H1 (cell line): ENCODE data around the gene KCNQ1. TPM values are rescaled to one million over a fixed set of nuclear protein-coding genes. Genes with fewer than 3 reads are reported as not detected.

Experiments
- CTCF ChIA-PET: fragments of 300-600 bp; sonication (Branson Sonifier 250); formaldehyde crosslinking; loops from one replicate; lab custom pipeline; 2021; ENCODE audit not compliant: partially characterized antibody; lab: Charles Lee
- POLR2A ChIA-PET: fragments of 300-600 bp; sonication (Branson Sonifier 250); formaldehyde crosslinking; loops from one replicate; lab custom pipeline; 2021; ENCODE audit warnings: inconsistent platforms; ENCODE audit not compliant: partially characterized antibody; lab: Charles Lee
- DNase-seq, 2 experiments: peaks; one replicate each; pipeline versions ENCODE4 v3.0.0 to v3.0.0-alpha.2; 2010 to 2022; ENCODE audit warnings: low spot score in 2 of 2, low read depth in 1 of 2, mixed read lengths in 1 of 2
- FAIRE-seq: peaks from 2 replicates; lab custom pipeline; 2011; peaks lifted over from hg19 to GRCh38; lab: Jason Lieb, UNC
- H2AFZ ChIP-seq: 2 replicates; pipeline ENCODE4 v1.8.1; 2012; ENCODE audit warnings: low read length, inconsistent platforms
- H2AK5ac ChIP-seq: 2 replicates; pipeline ENCODE4 v1.6.1; 2013; ENCODE audit warnings: low read depth, low read length
- H2BK120ac ChIP-seq: replicated peaks from 2 replicates; pipeline ENCODE3; 2013; ENCODE audit warnings: low read depth, low read length, inconsistent platforms
- H2BK12ac ChIP-seq: 2 replicates; pipeline ENCODE4 v1.6.1; 2013; ENCODE audit warnings: low read depth, low read length
- H2BK15ac ChIP-seq: 2 replicates; pipeline ENCODE4 v1.6.1; 2013; ENCODE audit warnings: low read length
- H2BK20ac ChIP-seq: 2 replicates; pipeline ENCODE4 v1.6.1; 2013; ENCODE audit warnings: low read length
- H2BK5ac ChIP-seq: 2 replicates; pipeline ENCODE4 v1.6.1; 2013; ENCODE audit warnings: low read depth, low read length
- H3K14ac ChIP-seq: 2 replicates; pipeline ENCODE4 v1.6.1; 2013; ENCODE audit warnings: inconsistent platforms; ENCODE audit not compliant: insufficient read length
- H3K18ac ChIP-seq: 2 replicates; pipeline ENCODE4 v1.6.1; 2013; ENCODE audit warnings: low read length; ENCODE audit errors: extremely low read depth
- H3K23ac ChIP-seq: 2 replicates; pipeline ENCODE4 v1.6.1; 2013; ENCODE audit warnings: inconsistent platforms; ENCODE audit not compliant: insufficient read length
- H3K23me2 ChIP-seq: 2 replicates; pipeline ENCODE4 v1.6.1; 2013; ENCODE audit warnings: low read depth, low read length
- H3K27ac ChIP-seq: 2 replicates; pipeline ENCODE4 v1.6.1; 2011; ENCODE audit warnings: low read depth, low read length, inconsistent platforms
- H3K27me3 ChIP-seq, 4 experiments: replicated peaks in 1 of 4; 1 replicate in 1 of 4; 2 replicates in 3 of 4; pipeline versions ENCODE4 v1.6.1 to v1.8.1; 2011 to 2013; ENCODE audit warnings: low read length in 3 of 4, mild to moderate bottlenecking in 3 of 4, inconsistent platforms in 2 of 4, mixed read lengths in 2 of 4, moderate library complexity in 1 of 4; ENCODE audit not compliant: control insufficient read depth in 3 of 4, insufficient read depth in 3 of 4; ENCODE audit errors: extremely low read depth in 1 of 4
- H3K36me3 ChIP-seq, 4 experiments: 2 replicates each; pipeline versions ENCODE4 v1.6.1 to v1.8.1; 2011 to 2013; ENCODE audit warnings: mild to moderate bottlenecking in 4 of 4, low read length in 3 of 4, moderate library complexity in 2 of 4, control low read depth in 1 of 4, inconsistent platforms in 1 of 4; ENCODE audit not compliant: insufficient read depth in 4 of 4, control insufficient read depth in 2 of 4
- H3K4ac ChIP-seq: replicated peaks from 2 replicates; pipeline ENCODE3; 2013; ENCODE audit warnings: low read length, low read depth, mixed read lengths, inconsistent platforms; ENCODE audit not compliant: insufficient read length
- H3K4me1 ChIP-seq, 4 experiments: replicated peaks in 1 of 4; 1 replicate in 1 of 4; 2 replicates in 3 of 4; pipeline versions ENCODE4 v1.6.1 to v1.8.1; 2011 to 2013; ENCODE audit warnings: low read length in 3 of 4, inconsistent platforms in 2 of 4, mixed read lengths in 1 of 4; ENCODE audit not compliant: insufficient read depth in 4 of 4, control insufficient read depth in 3 of 4
- H3K4me2 ChIP-seq, 2 experiments: 2 replicates each; pipeline versions ENCODE4 v1.6.1 to v1.8.1; 2011 to 2013; ENCODE audit warnings: low read depth in 2 of 2, low read length in 2 of 2, control low read depth in 1 of 2, inconsistent platforms in 1 of 2, mild to moderate bottlenecking in 1 of 2; ENCODE audit not compliant: insufficient read depth in 1 of 2
- H3K4me3 ChIP-seq, 4 experiments: fragments of 200-600, 300-600 bp in 1 of 4; sonication (generic), shearing (Covaris generic), sonication (Bioruptor Twin) in 1 of 4; 2 replicates each; pipeline versions ENCODE4 v1.5.1 to v1.8.1; 2011 to 2016; ENCODE audit warnings: low read length in 4 of 4, low read depth in 3 of 4, control low read depth in 2 of 4, inconsistent platforms in 2 of 4, mild to moderate bottlenecking in 2 of 4, mixed read lengths in 1 of 4, moderate library complexity in 1 of 4; ENCODE audit not compliant: insufficient read depth in 2 of 4; ENCODE audit errors: extremely low read depth in 1 of 4
- H3K56ac ChIP-seq: replicated peaks from 2 replicates; pipeline ENCODE3; 2013; ENCODE audit warnings: low read depth, mild to moderate bottlenecking, mixed read lengths, low read length, inconsistent platforms; ENCODE audit not compliant: insufficient read length
- H3K79me1 ChIP-seq: 2 replicates; pipeline ENCODE4 v1.6.1; 2013; ENCODE audit warnings: low read depth, low read length, control low read depth
- H3K79me2 ChIP-seq, 2 experiments: 2 replicates each; pipeline versions ENCODE4 v1.6.1 to v1.8.1; 2012 to 2013; ENCODE audit warnings: low read length in 2 of 2, mild to moderate bottlenecking in 2 of 2, inconsistent platforms in 1 of 2; ENCODE audit not compliant: insufficient read depth in 2 of 2, control insufficient read depth in 1 of 2
- H3K9ac ChIP-seq, 4 experiments: replicated peaks in 1 of 4; 1 replicate in 1 of 4; 2 replicates in 3 of 4; pipeline versions ENCODE4 v1.6.1 to v1.8.1; 2011 to 2013; ENCODE audit warnings: low read depth in 3 of 4, low read length in 3 of 4, control low read depth in 2 of 4, mild to moderate bottlenecking in 2 of 4, moderate library complexity in 2 of 4, inconsistent platforms in 1 of 4; ENCODE audit errors: extremely low read depth in 1 of 4
- H3K9me3 ChIP-seq, 2 experiments: 2 replicates each; pipeline versions ENCODE4 v1.6.1 to v1.8.1; 2012 to 2013; ENCODE audit warnings: mild to moderate bottlenecking in 2 of 2, moderate library complexity in 2 of 2, control low read depth in 1 of 2, inconsistent platforms in 1 of 2, low read depth in 1 of 2, low read length in 1 of 2, mixed read lengths in 1 of 2; ENCODE audit not compliant: insufficient read depth in 2 of 2
- H4K20me1 ChIP-seq, 2 experiments: replicated peaks in 1 of 2; 2 replicates each; pipeline versions ENCODE3 to v1.8.1; 2011 to 2013; ENCODE audit warnings: inconsistent platforms in 2 of 2, low read length in 2 of 2, mild to moderate bottlenecking in 1 of 2; ENCODE audit not compliant: insufficient read depth in 2 of 2, control insufficient read depth in 1 of 2
- H4K5ac ChIP-seq: 2 replicates; pipeline ENCODE4 v1.6.1; 2013; ENCODE audit warnings: low read length, low read depth, mixed read lengths, inconsistent platforms; ENCODE audit not compliant: insufficient read length
- H4K8ac ChIP-seq: 2 replicates; pipeline ENCODE4 v1.8.0; 2013; ENCODE audit warnings: mild to moderate bottlenecking, moderate library complexity, low read length, inconsistent platforms; ENCODE audit not compliant: insufficient read depth; ENCODE audit errors: extremely low read depth
- H4K91ac ChIP-seq: replicated peaks from 2 replicates; pipeline ENCODE3; 2013; ENCODE audit warnings: low read length, mixed read lengths, inconsistent platforms; ENCODE audit not compliant: insufficient read length
- EGR1 ChIP-seq: IDR thresholded peaks from 2 replicates; pipeline ENCODE4 v1.6.1; 2011; ENCODE audit warnings: low read depth, low read length, borderline replicate concordance
- KDM1A ChIP-seq: fragments of 200-600, 300-600 bp; sonication (generic); IDR thresholded peaks from 2 replicates; pipeline ENCODE4 v1.7.1; 2016; ENCODE audit warnings: mild to moderate bottlenecking, low read length, borderline replicate concordance
- KDM5A ChIP-seq: fragments of 200-600 bp; IDR thresholded peaks from 2 replicates; pipeline ENCODE4 v1.7.1; 2012; ENCODE audit warnings: mild to moderate bottlenecking, low read length, inconsistent platforms, mixed read lengths
- POLR2A ChIP-seq, 2 experiments: IDR thresholded peaks; 1 replicate in 1 of 2; 2 replicates in 1 of 2; pipeline ENCODE4 v1.6.1; 2011; ENCODE audit warnings: low read depth in 2 of 2, low read length in 2 of 2, mild to moderate bottlenecking in 2 of 2; ENCODE audit errors: control extremely low read depth in 1 of 2
- WGBS, 2 experiments: shearing (Covaris generic) in 1 of 2; methylation state at CpG; one replicate each; pipeline versions ENCODE4 v1.1.6 to v1.1.7; 2013 to 2015; ENCODE audit warnings: low lambda C conversion rate in 2 of 2, mixed read lengths in 2 of 2, inconsistent platforms in 1 of 2, low coverage in 1 of 2, missing lambda C conversion rate in 1 of 2; ENCODE audit not compliant: insufficient replicate concordance in 2 of 2, insufficient coverage in 1 of 2, insufficient read length in 1 of 2; ENCODE audit errors: extremely low coverage in 1 of 2, missing lambda C conversion rate in 1 of 2; 5-methylcytosine and 5-hydroxymethylcytosine counted together
- polyA plus RNA-seq, 7 experiments: library from polyadenylated mRNA; depleted of rRNA in 3 of 7; stranded (reverse) in 5 of 7; unstranded in 2 of 7; fragments of >200 nt in 5 of 7; fragments of 200-250 nt in 2 of 7; gene quantifications; 1 replicate in 5 of 7; 2 replicates in 1 of 7; 4 replicates in 1 of 7; pipeline versions ENCODE4 v1.2.1 to v1.2.3, GENCODE V29; 2011 to 2013; ENCODE audit warnings: missing spikeins in 2 of 7, mixed read lengths in 2 of 7
- total RNA-seq: library from RNA; stranded (reverse); fragmentation: NEBNext Ultra II Directional; extraction: Animal tissue kit (Norgen Biotek cat#: 25700); gene quantifications from 2 replicates; pipeline ENCODE4 v1.2.1, GENCODE V29; 2021

Gene KCNQ1
- total and polyA plus RNA-seq, 2 of the 8 experiments (the other 6 are each of a cell fraction or from before 2014, with no cell fraction given): 1.9 to 2.0 TPM

GRCh38 chr11:2562890-2563212, 118.0 kb downstream of the KCNQ1 start:
- H2BK12ac ChIP-seq: no peak overlapping the region
- no peak overlapping the region for H3K23ac ChIP-seq
- H3K18ac ChIP-seq: no peak overlapping the region
- no peak overlapping the region for H2AFZ ChIP-seq
- no peak overlapping the region for H2BK15ac ChIP-seq
- H3K4me2 ChIP-seq: no peak overlapping the region
- POLR2A ChIA-PET: no interaction called here
- H2BK5ac ChIP-seq: no peak overlapping the region
- no peak overlapping the region for H3K4ac ChIP-seq
- CTCF ChIA-PET: interaction anchor here (0.6 to 7.6 kb wide), 4 partner anchors 24 to 327 kb away, joined by 3 to 51 read pairs (median 6); no protein-coding TSS in a partner anchor
- H3K9ac ChIP-seq: no peak overlapping the region
- no peaks in the 10 kb centered on the region for H3K23me2 ChIP-seq
- no peak for TF ChIP-seq POLR2A (IDR thresholded peaks at IDR 0.05; ENCODE audit: control extremely low read depth in 1 of 2, low read depth in 2 of 2, low read length in 2 of 2)
- TF ChIP-seq EGR1: no peak
- TF ChIP-seq KDM1A: no peak
- no peak for TF ChIP-seq KDM5A
- H2AK5ac ChIP-seq: no peak overlapping the region
- no peak overlapping the region for H2BK20ac ChIP-seq
- no peak overlapping the region for H3K27ac ChIP-seq
- no peak overlapping the region for H3K14ac ChIP-seq
- H3K4me1 ChIP-seq: peaks cover 0 to 9% (median 2%) of the 10 kb centered on the region in 4 experiments; a peak in 3 of 7 replicates
- peaks cover 0 to 56% (median 33%) of the 10 kb centered on the region in 4 experiments; a peak in 6 of 7 replicates for H3K27me3 ChIP-seq
- no peak for DNase-seq
- no peak for FAIRE-seq
- H3K4me3 ChIP-seq: no peak overlapping the region
- H4K8ac ChIP-seq: no peak overlapping the region
- H2BK120ac ChIP-seq: no peak overlapping the region
- H3K79me2 ChIP-seq: no peaks in the 10 kb centered on the region
- H3K56ac ChIP-seq: no peak overlapping the region
- H4K91ac ChIP-seq: no peak overlapping the region
- no peaks in the 10 kb centered on the region for H3K79me1 ChIP-seq
- H3K36me3 ChIP-seq: no peaks in the 10 kb centered on the region
- WGBS, 2 experiments: 88% methylated on average over 6 of the region's 6 CpGs; no CpG with 5 or more reads in 1 of the 2 experiments
- H3K9me3 ChIP-seq: no peaks in the 10 kb centered on the region; a peak in 1 of 4 replicates
- no peak overlapping the region for H4K5ac ChIP-seq
- H4K20me1 ChIP-seq: peaks cover 0 to 3% of the 10 kb centered on the region in 2 experiments
